Transverse colon (tissue), 4 donors: ENCODE data around the gene NPVF. TPM values are rescaled to one million over a fixed set of nuclear protein-coding genes. Genes with fewer than 3 reads are reported as not detected.

Source experiments
- DNase-seq: peaks from one replicate; pipeline ENCODE4 v3.0.0-alpha.2; 2019
- H3K27ac ChIP-seq, 4 donors: fragments of 200-600 bp; sonication (generic); 2 replicates each; pipeline ENCODE4 v1.5.1; 2016 to 2018; ENCODE audit warnings: inconsistent platforms in 4 of 4
- H3K27me3 ChIP-seq: fragments of 200-600 bp; sonication (generic); 2 replicates; pipeline ENCODE4 v1.5.1; 2017; ENCODE audit warnings: inconsistent platforms
- H3K36me3 ChIP-seq, 4 donors: fragments of 200-600 bp; sonication (generic); 2 replicates each; pipeline ENCODE4 v1.5.1; 2017 to 2019; ENCODE audit warnings: inconsistent platforms in 4 of 4
- H3K4me1 ChIP-seq, 4 donors: fragments of 200-600 bp; sonication (generic); 2 replicates each; pipeline ENCODE4 v1.5.1; 2017 to 2020; ENCODE audit warnings: inconsistent platforms in 4 of 4
- H3K4me3 ChIP-seq, 4 donors: fragments of 200-600 bp; sonication (generic); 1 replicate in 1 of 4; 2 replicates in 3 of 4; pipeline versions ENCODE4 v1.5.1 to v1.6.1; 2017 to 2019; ENCODE audit warnings: inconsistent platforms in 4 of 4
- H3K9me3 ChIP-seq, 2 donors: fragments of 200-600 bp; sonication (generic); 2 replicates each; pipeline ENCODE4 v1.5.1; 2017 to 2019; ENCODE audit warnings: inconsistent platforms in 2 of 2
- EP300 ChIP-seq: sonication (generic); formaldehyde crosslinking; IDR thresholded peaks from one replicate; pipeline ENCODE4 v1.6.1; 2017; ENCODE audit warnings: antibody characterized with exemption, low read depth
- POLR2A ChIP-seq: fragments of 450-650 bp; IDR thresholded peaks from one replicate; pipeline ENCODE4 v1.6.1; 2016; ENCODE audit warnings: antibody characterized with exemption, mild to moderate bottlenecking, moderate library complexity
- POLR2AphosphoS5 ChIP-seq, 3 donors: sonication (generic); formaldehyde crosslinking; IDR thresholded peaks; one replicate each; pipeline ENCODE4 v1.6.1; 2016; ENCODE audit warnings: antibody characterized with exemption in 3 of 3
- WGBS, 2 donors: methylation state at CpG; one replicate each; pipeline ENCODE4 v1.1.5; 2018; ENCODE audit warnings: low coverage in 1 of 2; 5-methylcytosine and 5-hydroxymethylcytosine counted together
- in situ Hi-C, 4 donors: fragments of 200-750 bp; cut with MboI; loops; one replicate each; pipeline versions ENCODE4 v1.15.0 to v1.15.1; 2017; ENCODE audit warnings: low sequenced_read_pairs in 3 of 4, low pct_ligation_motif_present in 1 of 4, low pct_unique_long_range_greater_than_20kb in 1 of 4
- intact Hi-C: fragments of 100-400 bp; cut with DNase I; formaldehyde crosslinking; loops from one replicate; pipeline ENCODE4 v1.15.1; 2023; ENCODE audit warnings: low total_unique reads
- total RNA-seq, 4 donors: library from RNA; depleted of rRNA; stranded (reverse); fragments of >200 nt; gene quantifications; one replicate each; pipeline ENCODE4 v1.1.0, GENCODE V29; 2016
- TF ChIP-seq, protein P1 (sequence below), 5 experiments: fragments of 200-600 bp in 3 of 5; fragments of 450-650 bp in 2 of 5; sonication (generic) in 3 of 5; IDR thresholded peaks; 1 replicate in 2 of 5; 2 replicates in 3 of 5; pipeline ENCODE4 v1.5.1; 2016 to 2017; ENCODE audit warnings: antibody characterized with exemption in 5 of 5, inconsistent platforms in 3 of 5, mild to moderate bottlenecking in 2 of 5, moderate library complexity in 1 of 5

Gene NPVF
- total RNA-seq, 4 donors from 2014 or later, result not detected

DNA sequence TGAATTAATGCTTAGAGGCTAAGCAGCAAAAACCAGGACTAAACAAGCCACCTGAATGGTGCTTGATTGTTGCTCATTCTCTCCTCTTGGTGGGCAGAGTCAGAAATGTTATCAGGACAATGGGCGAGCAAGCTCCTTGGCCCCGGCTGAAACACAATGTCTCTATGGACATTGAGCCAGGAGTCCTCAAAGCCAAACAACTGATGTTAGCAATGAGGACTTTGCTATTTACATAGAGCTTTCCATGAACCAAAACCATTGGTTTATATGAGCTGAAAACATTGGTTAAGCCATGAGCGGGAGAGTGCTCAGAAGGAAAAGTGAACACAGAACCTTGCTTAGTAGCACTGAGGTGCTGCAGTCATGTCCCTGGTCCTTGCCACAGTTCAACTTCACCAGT lies 21.5 kb upstream of the NPVF start:
- intact Hi-C loops (no loop called here), in situ Hi-C loops (loop anchor here in 2 of 4 donors (10.0 to 25.0 kb wide), 4 partner anchors 145 to 595 kb away; no protein-coding TSS in a partner anchor)
- H3K36me3 ChIP-seq, result no peaks in the 10 kb centered on the region
- H3K27ac ChIP-seq, result no peak overlapping the region
- TF ChIP-seq POLR2A (no peak), POLR2AphosphoS5 (IDR thresholded peaks at IDR 0.05) (no peak), EP300 (no peak)
- TF ChIP-seq, protein P1, sequence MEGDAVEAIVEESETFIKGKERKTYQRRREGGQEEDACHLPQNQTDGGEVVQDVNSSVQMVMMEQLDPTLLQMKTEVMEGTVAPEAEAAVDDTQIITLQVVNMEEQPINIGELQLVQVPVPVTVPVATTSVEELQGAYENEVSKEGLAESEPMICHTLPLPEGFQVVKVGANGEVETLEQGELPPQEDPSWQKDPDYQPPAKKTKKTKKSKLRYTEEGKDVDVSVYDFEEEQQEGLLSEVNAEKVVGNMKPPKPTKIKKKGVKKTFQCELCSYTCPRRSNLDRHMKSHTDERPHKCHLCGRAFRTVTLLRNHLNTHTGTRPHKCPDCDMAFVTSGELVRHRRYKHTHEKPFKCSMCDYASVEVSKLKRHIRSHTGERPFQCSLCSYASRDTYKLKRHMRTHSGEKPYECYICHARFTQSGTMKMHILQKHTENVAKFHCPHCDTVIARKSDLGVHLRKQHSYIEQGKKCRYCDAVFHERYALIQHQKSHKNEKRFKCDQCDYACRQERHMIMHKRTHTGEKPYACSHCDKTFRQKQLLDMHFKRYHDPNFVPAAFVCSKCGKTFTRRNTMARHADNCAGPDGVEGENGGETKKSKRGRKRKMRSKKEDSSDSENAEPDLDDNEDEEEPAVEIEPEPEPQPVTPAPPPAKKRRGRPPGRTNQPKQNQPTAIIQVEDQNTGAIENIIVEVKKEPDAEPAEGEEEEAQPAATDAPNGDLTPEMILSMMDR (IDR thresholded peaks at IDR 0.05), result no peak
- H3K4me3 ChIP-seq, result no peak overlapping the region
- H3K4me1 ChIP-seq, result no peaks in the 10 kb centered on the region
- 92% methylated on average over 3 of the region's 3 CpGs; no CpG with 5 or more reads in 1 of the 2 donors for WGBS, 2 donors
- no peaks in the 10 kb centered on the region for H3K9me3 ChIP-seq
- no peaks in the 10 kb centered on the region for H3K27me3 ChIP-seq
- no peak for DNase-seq

DNA sequence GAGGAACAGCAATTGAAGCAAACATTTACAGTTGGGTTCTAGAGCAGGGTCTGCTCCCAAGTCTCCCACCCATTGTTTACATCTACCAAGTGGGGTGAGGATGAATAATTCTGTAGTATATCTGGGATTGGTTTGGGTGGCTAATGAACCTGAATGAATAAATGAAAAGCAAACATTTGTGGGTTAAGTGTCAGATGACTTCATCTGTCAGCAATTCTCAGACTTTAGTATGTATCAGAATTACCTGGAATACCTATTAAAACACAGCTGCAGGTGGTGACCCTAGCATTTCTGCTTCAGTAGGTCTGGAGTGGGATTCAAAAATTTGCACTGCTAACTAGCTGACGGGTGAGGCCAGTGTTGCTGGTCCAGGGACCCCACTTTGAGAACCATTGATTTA lies 18.0 kb upstream of the NPVF start:
- Histone ChIP-seq H3K36me3 (no peaks in the 10 kb centered on the region), H3K27me3 (no peaks in the 10 kb centered on the region), H3K27ac (no peak overlapping the region), H3K9me3 (no peaks in the 10 kb centered on the region), H3K4me1 (peaks cover 0 to 9% (median 0%) of the 10 kb centered on the region in 4 donors), H3K4me3 (no peak overlapping the region)
- 92% methylated on average over 1 of the region's 1 CpG; no CpG with 5 or more reads in 1 of the 2 donors for WGBS, 2 donors
- DNase-seq, result no peak
- in situ Hi-C loops (no loop called here), intact Hi-C loops (no loop called here)
- no peak for TF ChIP-seq POLR2AphosphoS5 (IDR thresholded peaks at IDR 0.05)
- TF ChIP-seq, protein P1 (IDR thresholded peaks at IDR 0.05), result no peak
- no peak for TF ChIP-seq POLR2A
- TF ChIP-seq EP300, result no peak

DNA sequence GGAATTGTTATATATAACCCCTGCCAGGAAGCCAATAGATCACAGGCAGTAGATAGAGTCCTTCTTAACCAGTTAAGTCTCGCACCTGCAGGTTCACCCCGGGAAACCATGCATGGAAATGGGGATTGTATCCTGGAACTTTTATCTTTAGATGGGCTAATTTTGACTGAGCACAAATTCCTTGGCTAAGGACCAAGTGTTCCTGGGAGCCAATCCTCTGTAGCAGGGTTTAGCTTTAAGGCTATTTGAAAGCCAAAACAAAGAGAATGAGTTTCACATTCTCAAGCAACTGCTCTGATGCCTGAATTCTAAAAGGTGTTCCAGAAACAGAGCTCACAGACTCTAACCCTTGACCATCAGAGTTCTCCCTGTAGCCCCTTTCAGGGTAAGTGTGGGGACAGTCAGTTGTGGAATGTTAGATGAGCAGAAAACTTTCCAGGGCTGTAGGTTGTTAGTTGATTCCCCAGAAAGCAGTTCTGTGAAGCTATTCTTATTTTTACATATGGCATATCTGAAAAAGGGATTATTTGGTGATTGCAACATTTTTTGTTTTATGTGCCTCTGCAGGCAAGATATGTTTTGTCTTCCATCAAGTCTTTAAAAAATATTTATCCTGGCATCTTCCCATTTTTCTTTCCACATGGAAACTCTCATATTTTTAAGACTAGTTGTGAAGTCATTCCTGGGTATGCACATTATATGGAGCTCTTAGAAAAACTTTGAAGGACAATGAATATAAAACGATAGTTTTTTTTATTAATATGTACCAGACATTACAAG lies 16.2 kb upstream of the NPVF start:
- in situ Hi-C loops (no loop called here), intact Hi-C loops (loop anchor here (5.0 kb wide), 1 partner anchor 732 kb away; no protein-coding TSS in a partner anchor)
- 55 to 63% methylated on average over 2 to 3 of the region's 3 CpGs for WGBS, 2 donors
- H3K27me3 ChIP-seq, result no peaks in the 10 kb centered on the region
- H3K4me1 ChIP-seq, result peaks cover 0 to 9% (median 5%) of the 10 kb centered on the region in 4 donors
- H3K4me3 ChIP-seq, result no peak overlapping the region
- DNase-seq, result no peak
- H3K36me3 ChIP-seq, result no peaks in the 10 kb centered on the region
- H3K9me3 ChIP-seq, result no peaks in the 10 kb centered on the region
- no peak overlapping the region for H3K27ac ChIP-seq
- TF ChIP-seq EP300 (no peak), POLR2AphosphoS5 (IDR thresholded peaks at IDR 0.05) (no peak), POLR2A (no peak)
- TF ChIP-seq, protein P1 (IDR thresholded peaks at IDR 0.05), result no peak

DNA sequence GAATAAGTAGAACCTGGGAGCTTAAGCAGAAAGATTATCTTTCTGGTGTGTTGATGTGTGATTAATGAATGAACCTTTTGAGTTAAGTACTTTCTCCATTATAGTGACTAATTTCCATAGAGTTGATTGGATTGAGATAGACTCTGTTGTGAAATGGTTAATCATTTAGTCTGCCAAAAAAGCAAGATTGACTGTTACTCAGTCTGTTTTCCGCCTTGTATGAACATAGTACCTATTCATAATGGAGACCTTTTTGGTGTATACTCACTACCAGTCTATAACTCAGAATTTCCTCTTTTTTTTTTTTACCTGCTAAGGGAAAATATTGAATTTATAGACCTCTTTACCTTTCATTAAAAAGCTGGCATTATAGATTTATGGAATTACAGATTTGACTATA lies 14.4 kb upstream of the NPVF start:
- no peaks in the 10 kb centered on the region for H3K27me3 ChIP-seq
- no peak overlapping the region for H3K4me3 ChIP-seq
- H3K9me3 ChIP-seq, result no peaks in the 10 kb centered on the region
- DNase-seq, result no peak
- H3K36me3 ChIP-seq, result no peaks in the 10 kb centered on the region
- no peak overlapping the region for H3K27ac ChIP-seq
- TF ChIP-seq, protein P1 (IDR thresholded peaks at IDR 0.05), result no peak
- no peak for TF ChIP-seq EP300
- no peak for TF ChIP-seq POLR2A
- 75 to 84% methylated on average over 1 of the region's 1 CpG for WGBS, 2 donors
- in situ Hi-C loops (no loop called here), intact Hi-C loops (loop anchor here (5.0 kb wide), 1 partner anchor 730 kb away; no protein-coding TSS in a partner anchor)
- H3K4me1 ChIP-seq, result peaks cover 0 to 9% (median 5%) of the 10 kb centered on the region in 4 donors
